ENCODE results near the gene GGT5. TPM values are rescaled to one million over a fixed set of nuclear protein-coding genes. Genes with fewer than 3 reads are reported as not detected.

The GGT5 gene
- total RNA-seq, 1 donor from 2014 or later, result 10.7 TPM

DNA sequence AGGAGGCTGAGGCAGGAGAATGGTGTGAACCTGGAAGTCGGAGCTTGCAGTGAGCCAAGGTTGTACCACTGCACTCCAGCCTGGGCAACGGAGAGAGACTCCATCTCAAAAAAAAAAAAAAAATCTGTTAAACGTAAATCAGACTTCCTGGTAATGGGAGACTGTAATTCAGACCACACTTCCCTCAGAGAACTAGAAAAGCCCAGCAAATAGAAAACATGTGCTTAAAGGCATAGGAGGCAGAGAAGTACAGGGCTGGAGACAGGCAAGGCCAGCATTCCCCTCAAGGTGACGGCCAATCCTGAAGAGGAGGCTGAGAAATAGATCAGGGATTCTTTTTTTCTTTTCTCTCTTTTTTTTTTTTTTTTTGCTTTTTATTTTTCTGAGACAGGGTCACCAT lies 8.2 kb downstream of the GGT5 start:
- TF ChIP-seq, protein P1, sequence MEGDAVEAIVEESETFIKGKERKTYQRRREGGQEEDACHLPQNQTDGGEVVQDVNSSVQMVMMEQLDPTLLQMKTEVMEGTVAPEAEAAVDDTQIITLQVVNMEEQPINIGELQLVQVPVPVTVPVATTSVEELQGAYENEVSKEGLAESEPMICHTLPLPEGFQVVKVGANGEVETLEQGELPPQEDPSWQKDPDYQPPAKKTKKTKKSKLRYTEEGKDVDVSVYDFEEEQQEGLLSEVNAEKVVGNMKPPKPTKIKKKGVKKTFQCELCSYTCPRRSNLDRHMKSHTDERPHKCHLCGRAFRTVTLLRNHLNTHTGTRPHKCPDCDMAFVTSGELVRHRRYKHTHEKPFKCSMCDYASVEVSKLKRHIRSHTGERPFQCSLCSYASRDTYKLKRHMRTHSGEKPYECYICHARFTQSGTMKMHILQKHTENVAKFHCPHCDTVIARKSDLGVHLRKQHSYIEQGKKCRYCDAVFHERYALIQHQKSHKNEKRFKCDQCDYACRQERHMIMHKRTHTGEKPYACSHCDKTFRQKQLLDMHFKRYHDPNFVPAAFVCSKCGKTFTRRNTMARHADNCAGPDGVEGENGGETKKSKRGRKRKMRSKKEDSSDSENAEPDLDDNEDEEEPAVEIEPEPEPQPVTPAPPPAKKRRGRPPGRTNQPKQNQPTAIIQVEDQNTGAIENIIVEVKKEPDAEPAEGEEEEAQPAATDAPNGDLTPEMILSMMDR (IDR thresholded peaks at IDR 0.05; ENCODE audit: partially characterized antibody, unreplicated experiment), result no peak
- no peak overlapping the region for H3K27ac Mint-ChIP-seq (ENCODE audit: unreplicated experiment)
- H3K4me3 Mint-ChIP-seq (ENCODE audit: unreplicated experiment), result no peak overlapping the region
- no peaks in the 10 kb centered on the region for H3K4me1 Mint-ChIP-seq (ENCODE audit: low read depth, unreplicated experiment)
- DNase-seq, result no peak
- H3K27me3 Mint-ChIP-seq (ENCODE audit: unreplicated experiment), result peaks cover 2% of the 10 kb centered on the region
- no peaks in the 10 kb centered on the region for H3K9me3 Mint-ChIP-seq (ENCODE audit: unreplicated experiment)
- H3K36me3 Mint-ChIP-seq (ENCODE audit: unreplicated experiment), result no peaks in the 10 kb centered on the region

DNA sequence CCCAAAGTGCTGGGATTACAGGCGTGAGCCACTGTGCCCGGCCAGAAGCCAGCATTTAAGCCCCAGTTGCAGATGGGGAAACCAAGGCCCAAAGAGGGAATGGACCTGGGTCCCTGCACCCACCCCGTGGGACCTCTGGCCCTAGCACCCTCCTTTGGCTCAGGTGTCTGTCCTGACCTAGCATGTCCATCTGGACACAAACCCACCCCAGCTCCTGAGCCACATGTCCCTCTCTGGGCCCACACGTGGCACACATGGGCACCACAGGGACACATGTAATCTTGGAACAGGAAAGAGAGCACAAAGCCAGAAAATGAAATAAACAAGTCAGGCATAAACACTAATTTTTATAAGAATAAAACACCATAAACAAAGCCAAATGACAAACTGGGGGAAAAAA lies 9.6 kb downstream of the GGT5 start:
- Mint-ChIP-seq H3K27ac (ENCODE audit: unreplicated experiment) (no peak overlapping the region), H3K4me1 (ENCODE audit: low read depth, unreplicated experiment) (no peaks in the 10 kb centered on the region), H3K9me3 (ENCODE audit: unreplicated experiment) (peaks cover 1% of the 10 kb centered on the region), H3K27me3 (ENCODE audit: unreplicated experiment) (peaks cover 2% of the 10 kb centered on the region), H3K36me3 (ENCODE audit: unreplicated experiment) (no peaks in the 10 kb centered on the region), H3K4me3 (ENCODE audit: unreplicated experiment) (no peak overlapping the region)
- no peak for DNase-seq
- TF ChIP-seq, protein P1 (IDR thresholded peaks at IDR 0.05; ENCODE audit: partially characterized antibody, unreplicated experiment), result no peak

DNA sequence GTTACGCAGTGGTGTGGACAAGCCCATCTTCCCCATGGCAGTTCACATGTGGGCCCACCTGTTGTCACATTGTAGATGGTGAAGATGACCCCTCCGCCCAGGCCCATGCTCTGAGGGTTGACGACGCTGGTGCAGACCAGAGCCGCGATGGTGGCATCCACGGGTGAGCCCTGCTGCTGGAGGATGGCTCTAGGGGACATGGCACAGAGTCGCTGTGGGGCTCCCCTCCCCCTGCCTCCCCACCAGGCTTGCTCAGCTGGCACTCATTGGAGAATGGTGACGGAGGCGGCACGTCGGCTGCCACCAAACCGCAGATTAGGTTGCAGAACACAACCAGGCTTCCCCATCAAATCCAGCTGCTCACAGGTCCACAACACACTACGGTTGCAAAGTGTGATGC lies 11.1 kb downstream of the GGT5 start:
- H3K27me3 Mint-ChIP-seq (ENCODE audit: unreplicated experiment), result peaks cover 2% of the 10 kb centered on the region
- no peak overlapping the region for H3K4me3 Mint-ChIP-seq (ENCODE audit: unreplicated experiment)
- no peak for DNase-seq
- TF ChIP-seq, protein P1 (IDR thresholded peaks at IDR 0.05; ENCODE audit: partially characterized antibody, unreplicated experiment), result no peak
- no peaks in the 10 kb centered on the region for H3K36me3 Mint-ChIP-seq (ENCODE audit: unreplicated experiment)
- H3K9me3 Mint-ChIP-seq (ENCODE audit: unreplicated experiment), result peaks cover 1% of the 10 kb centered on the region
- no peak overlapping the region for H3K27ac Mint-ChIP-seq (ENCODE audit: unreplicated experiment)
- H3K4me1 Mint-ChIP-seq (ENCODE audit: low read depth, unreplicated experiment), result no peaks in the 10 kb centered on the region

DNA sequence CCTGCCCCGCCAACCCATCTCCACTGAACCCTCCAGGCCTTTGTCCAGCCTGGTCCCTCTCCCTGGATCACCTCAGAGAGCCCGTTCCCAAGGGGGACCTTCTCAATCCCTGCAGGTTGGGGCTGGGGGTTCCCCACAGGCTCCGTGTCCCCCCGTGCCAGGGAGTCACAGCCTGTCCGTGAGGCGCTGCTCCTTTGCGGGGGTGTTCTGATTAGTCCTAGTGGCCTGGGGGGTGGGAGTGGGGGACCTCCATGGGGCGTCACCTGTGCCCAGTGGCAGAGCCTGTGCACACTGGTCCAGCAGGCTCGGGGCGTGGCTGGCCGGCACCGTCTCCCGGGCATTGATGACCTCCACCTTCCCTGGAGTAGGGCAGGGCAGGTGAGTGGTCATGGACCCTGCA lies 11.6 kb downstream of the GGT5 start:
- DNase-seq, result no peak
- Mint-ChIP-seq H3K4me3 (ENCODE audit: unreplicated experiment) (no peak overlapping the region), H3K9me3 (ENCODE audit: unreplicated experiment) (peaks cover 1% of the 10 kb centered on the region), H3K36me3 (ENCODE audit: unreplicated experiment) (no peaks in the 10 kb centered on the region), H3K27ac (ENCODE audit: unreplicated experiment) (no peak overlapping the region), H3K27me3 (ENCODE audit: unreplicated experiment) (peaks cover 2% of the 10 kb centered on the region), H3K4me1 (ENCODE audit: low read depth, unreplicated experiment) (no peaks in the 10 kb centered on the region)
- TF ChIP-seq, protein P1 (IDR thresholded peaks at IDR 0.05; ENCODE audit: partially characterized antibody, unreplicated experiment), result no peak

DNA sequence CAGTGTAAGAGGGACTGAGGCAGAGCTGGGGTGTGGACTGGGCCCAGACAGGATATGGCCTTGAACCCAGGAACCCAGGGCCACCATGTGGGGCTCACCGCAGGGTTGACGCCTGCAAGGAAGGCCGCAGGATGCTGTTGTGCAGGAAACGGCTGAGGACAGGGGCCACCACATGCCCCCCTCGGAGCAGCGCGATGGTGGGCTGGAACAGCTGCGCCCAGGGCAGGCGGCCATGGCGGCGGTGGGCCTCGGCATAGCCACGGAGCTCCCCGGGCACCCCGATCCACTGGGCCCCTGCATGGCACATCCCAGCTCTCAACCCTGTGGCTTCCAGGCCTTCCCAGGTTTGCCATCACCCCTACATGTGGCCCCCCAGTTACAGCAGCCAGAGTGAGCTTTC lies 12.2 kb downstream of the GGT5 start:
- peaks cover 2% of the 10 kb centered on the region for H3K27me3 Mint-ChIP-seq (ENCODE audit: unreplicated experiment)
- H3K4me1 Mint-ChIP-seq (ENCODE audit: low read depth, unreplicated experiment), result no peaks in the 10 kb centered on the region
- peaks cover 1% of the 10 kb centered on the region for H3K9me3 Mint-ChIP-seq (ENCODE audit: unreplicated experiment)
- no peak overlapping the region for H3K27ac Mint-ChIP-seq (ENCODE audit: unreplicated experiment)
- no peaks in the 10 kb centered on the region for H3K36me3 Mint-ChIP-seq (ENCODE audit: unreplicated experiment)
- no peak for DNase-seq
- TF ChIP-seq, protein P1 (IDR thresholded peaks at IDR 0.05; ENCODE audit: partially characterized antibody, unreplicated experiment), result no peak
- no peak overlapping the region for H3K4me3 Mint-ChIP-seq (ENCODE audit: unreplicated experiment)

Data from glutamatergic neuron (in vitro differentiated cells).